Fibroblast of skin of left biceps (primary cell): Measurements from ENCODE around the gene GABARAPL2.

Experiments
- DNase-seq, 2 experiments: peaks; one replicate each; pipeline ENCODE4 v3.0.0-alpha.2; 2013; ENCODE audit warnings: low read depth in 2 of 2

Gene GABARAPL2

GRCh38 chr16:75555213-75555706, 10.9 kb upstream of the GABARAPL2 start:
- DNase-seq: peak; percentile 51 to 65

- DNase-seq: peak; percentile 79 to 82
Observed at GRCh38 chr16:75555707-75556430, 10.3 kb upstream of the GABARAPL2 start, which contains the start of gene TMEM231. TMEM231 (minus strand) TSS chr16:75556252; CDS start chr16:75556209, 43 bp downstream.

- DNase-seq: no peak
Observed at GRCh38 chr16:75556431-75556950, 9.7 kb upstream of the GABARAPL2 start.

- no peak for DNase-seq
Observed at GRCh38 chr16:75558846-75559401, 7.3 kb upstream of the GABARAPL2 start.

- no peak for DNase-seq
Observed at GRCh38 chr16:75559564-75560372, 6.4 kb upstream of the GABARAPL2 start.

GRCh38 chr16:75565640-75566039, 539 bp upstream of the GABARAPL2 start:
- DNase-seq: no peak

- DNase-seq: no peak
Observed at GRCh38 chr16:75566758-75567255, 628 bp downstream of the GABARAPL2 start.

GRCh38 chr16:75567911-75568310, 1.7 kb downstream of the GABARAPL2 start:
- DNase-seq: no peak

GRCh38 chr16:75570396-75571065, 4.4 kb downstream of the GABARAPL2 start:
- no peak for DNase-seq

- DNase-seq: no peak
Observed at GRCh38 chr16:75572864-75573542, 6.8 kb downstream of the GABARAPL2 start.

- DNase-seq: no peak
Observed at GRCh38 chr16:75573955-75574354, 7.8 kb downstream of the GABARAPL2 start.

- DNase-seq: no peak
Observed at GRCh38 chr16:75575958-75576357, 9.8 kb downstream of the GABARAPL2 start.

GRCh38 chr16:75576384-75576811, 10.2 kb downstream of the GABARAPL2 start:
- no peak for DNase-seq

- DNase-seq: no peak
Observed at GRCh38 chr16:75578212-75578611, 12.0 kb downstream of the GABARAPL2 start.

- DNase-seq: no peak
Observed at GRCh38 chr16:75578725-75579124, 12.5 kb downstream of the GABARAPL2 start.

GRCh38 chr16:75579281-75579834, 13.2 kb downstream of the GABARAPL2 start:
- no peak for DNase-seq

- no peak for DNase-seq
Observed at GRCh38 chr16:75584108-75584507, 17.9 kb downstream of the GABARAPL2 start.

- DNase-seq: no peak
Observed at GRCh38 chr16:75588716-75589115, 22.5 kb downstream of the GABARAPL2 start.

GRCh38 chr16:75589306-75589705, 23.1 kb downstream of the GABARAPL2 start:
- DNase-seq: no peak
